GM21825 (cell line): ENCODE results near the gene ULBP2.
"Not testable (repeated sequence)": the region's sequence is repeated elsewhere in the genome, so short reads cannot be mapped to it uniquely, and the experiment has no call there.

Experiments
- ATAC-seq: cut with Tn5 transposase; IDR thresholded peaks from one replicate; pipeline ENCODE4 v1.9.1; 2021; ENCODE audit warnings: mild to moderate bottlenecking, moderate library complexity; ENCODE audit not compliant: unreplicated experiment

ULBP2 gene

DNA sequence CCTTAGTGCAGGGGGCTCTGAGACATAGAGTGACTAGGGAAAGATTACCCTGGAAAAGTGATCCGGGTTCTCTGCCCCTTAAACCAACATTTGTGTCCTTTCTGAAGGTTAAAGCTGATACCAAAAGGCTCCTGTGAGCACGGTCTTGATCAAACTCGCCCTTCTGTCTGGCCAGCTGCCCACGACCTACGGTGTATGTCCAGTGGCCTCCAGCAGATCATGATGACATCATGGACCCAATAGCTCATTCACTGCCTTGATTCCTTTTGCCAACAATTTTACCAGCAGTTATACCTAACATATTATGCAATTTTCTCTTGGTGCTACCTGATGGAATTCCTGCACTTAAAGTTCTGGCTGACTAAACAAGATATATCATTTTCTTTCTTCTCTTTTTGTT, 6.8 kb downstream of the ULBP2 start:
- ATAC-seq = no peak

DNA sequence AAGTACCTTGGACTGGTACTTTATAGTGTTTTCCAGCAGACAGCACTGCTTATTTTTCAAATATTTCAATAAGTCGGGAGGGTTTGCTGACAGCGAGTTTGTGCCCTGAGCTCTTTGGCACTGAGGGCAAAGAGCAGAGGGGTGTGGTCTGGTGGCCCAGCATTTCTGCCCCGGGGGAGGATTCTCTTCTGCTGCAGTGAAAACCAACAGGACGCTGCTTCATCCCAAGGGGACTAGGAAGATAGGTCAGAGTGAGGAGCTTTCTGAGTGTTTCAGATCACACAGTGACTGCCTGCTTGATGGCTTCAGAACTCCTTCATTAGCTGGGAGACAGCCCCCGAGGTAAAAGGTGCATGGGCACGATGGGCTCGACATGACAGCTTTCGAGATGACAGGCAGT, 8.6 kb downstream of the ULBP2 start:
- ATAC-seq = no peak

DNA sequence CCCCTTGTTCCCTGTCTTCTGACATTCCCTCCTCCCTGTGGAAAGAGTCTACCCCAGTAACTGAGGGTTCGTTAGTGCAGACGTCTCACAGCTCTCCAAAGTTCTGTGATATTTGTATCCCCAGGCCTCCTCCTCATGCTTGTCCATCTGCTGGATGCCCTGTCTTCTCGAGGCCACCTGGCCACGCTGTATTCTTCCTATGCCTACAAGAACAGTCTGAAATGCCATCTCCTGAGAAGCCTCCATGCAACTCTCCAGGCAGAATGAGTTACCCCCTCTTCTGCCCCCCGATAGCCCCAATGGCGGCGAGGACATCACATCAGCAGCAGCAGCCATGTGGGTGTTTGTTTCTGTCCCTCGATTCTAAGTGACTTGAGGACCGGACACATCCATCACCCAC, 9.3 kb downstream of the ULBP2 start:
- ATAC-seq = no peak

DNA sequence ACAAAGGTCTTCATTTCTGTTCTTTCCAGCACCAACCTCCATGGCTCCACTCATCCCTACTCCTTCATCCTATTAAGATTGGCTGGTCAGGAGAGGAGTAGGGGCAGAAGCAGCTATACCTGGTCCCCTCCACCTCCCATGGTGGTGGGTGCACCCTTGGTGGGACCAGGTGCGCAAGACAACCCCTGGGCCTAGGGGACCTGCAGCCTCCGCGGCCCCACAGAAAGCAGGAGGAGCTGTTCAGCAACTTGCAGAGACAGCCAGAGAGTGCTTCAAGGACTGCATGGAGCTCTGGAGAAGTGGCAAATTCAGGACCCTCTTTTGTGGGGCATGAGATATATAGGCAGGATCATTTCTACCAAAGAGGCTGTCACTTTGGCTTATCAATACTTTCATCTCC, 9.8 kb downstream of the ULBP2 start:
- ATAC-seq = no peak

DNA sequence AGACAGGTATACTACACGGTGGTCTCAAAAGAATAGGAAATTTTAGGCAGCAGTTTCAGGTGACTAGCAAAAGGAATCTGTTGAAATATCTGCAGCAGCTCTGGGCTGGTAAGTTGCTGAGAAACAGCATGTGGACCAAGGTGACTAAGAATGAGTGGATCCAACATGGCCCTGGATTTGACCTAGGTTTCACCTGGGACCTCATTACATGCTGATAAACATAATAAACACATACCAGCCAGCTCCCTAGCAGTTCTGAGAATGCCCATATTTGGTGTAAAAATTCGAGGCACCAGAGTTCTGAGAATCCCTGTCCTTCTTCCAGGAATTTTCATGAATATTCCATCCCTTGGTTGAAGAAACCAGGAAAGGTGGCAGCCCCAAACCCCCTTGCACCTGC, 11.6 kb downstream of the ULBP2 start:
- ATAC-seq = not testable (repeated sequence)

DNA sequence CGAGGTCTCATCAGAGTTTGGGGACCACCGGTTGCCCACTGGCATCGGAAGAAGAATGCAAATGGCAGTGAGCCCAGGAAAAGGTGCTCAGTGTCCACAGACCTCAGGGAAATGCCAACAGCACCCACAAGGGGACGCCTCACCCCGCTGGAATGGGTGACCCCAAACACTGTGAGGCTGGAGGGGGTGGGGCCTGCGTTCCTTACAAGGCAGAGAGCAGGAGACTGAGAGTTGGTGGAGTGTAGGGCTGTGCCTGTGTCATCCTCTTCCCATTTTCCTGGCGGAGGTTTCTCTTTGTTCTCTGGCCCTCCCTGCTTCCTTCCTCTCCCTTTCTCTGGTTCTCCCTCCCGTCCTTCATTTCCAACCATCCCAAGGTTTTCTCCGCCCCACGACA, 12.1 kb downstream of the ULBP2 start:
- ATAC-seq = not testable (repeated sequence)

DNA sequence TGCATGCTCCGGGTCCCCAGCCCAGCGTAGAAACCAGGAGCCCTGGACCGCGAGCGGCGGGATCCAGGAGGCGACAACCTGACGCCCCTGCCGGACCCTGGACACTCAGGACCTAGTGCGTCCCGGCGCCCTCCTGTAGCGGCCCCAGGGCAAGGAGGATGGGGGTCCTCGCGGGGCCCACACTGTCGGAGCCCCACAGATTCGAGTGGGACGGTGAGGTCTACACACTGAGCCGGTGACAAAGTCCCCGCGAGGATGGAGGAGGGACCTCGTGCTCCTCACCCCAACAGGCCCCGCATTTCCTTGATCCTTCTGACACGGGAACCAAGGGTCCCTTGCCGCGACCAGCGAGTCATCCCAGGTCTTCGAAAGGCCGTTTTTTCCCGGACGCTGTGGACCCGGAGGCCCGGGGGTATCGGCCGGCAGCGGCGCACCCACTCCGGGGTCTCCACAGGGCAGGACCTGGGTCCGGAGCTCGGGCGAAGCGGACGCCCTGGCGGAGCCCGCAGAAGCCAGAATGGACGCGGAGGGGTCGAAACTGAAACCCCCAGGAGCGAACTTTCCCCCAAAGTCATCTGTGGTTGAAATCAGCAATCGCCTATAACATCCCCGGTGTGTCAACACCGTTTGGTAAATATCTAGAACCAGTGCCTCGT, 12.6 kb downstream of the ULBP2 start:
- not testable (repeated sequence) for ATAC-seq

DNA sequence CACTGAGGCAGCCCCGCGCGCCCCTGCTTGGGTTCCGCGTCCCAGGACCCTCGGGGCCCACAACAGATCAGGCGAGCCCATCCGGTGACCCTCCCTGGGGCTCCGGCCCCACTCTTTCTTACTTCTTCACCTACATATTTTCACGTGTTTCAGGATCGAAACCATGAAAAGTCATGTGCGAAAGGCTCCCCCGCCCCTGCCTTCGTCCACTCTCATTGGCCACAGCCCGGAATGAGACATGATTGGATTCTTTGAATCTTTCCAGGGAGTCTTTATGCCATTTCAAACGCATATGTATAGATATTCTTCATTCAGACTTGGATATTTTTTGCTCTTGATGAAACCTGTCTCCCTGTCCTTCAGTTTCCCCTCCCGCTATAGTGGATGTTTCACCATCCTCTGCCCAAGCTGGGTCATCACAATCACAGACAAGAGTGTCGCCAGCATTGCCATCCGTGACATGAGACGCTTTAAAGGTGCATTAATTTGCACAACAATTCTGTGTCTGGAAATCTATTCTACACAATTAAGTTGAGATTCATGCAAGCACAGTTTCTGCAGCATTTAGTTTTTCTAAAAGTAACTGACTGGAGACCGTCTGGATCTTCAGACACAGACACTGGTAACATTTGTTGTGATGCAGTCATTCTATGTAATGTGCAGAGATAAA, 13.3 kb downstream of the ULBP2 start:
- ATAC-seq = not testable (repeated sequence)

DNA sequence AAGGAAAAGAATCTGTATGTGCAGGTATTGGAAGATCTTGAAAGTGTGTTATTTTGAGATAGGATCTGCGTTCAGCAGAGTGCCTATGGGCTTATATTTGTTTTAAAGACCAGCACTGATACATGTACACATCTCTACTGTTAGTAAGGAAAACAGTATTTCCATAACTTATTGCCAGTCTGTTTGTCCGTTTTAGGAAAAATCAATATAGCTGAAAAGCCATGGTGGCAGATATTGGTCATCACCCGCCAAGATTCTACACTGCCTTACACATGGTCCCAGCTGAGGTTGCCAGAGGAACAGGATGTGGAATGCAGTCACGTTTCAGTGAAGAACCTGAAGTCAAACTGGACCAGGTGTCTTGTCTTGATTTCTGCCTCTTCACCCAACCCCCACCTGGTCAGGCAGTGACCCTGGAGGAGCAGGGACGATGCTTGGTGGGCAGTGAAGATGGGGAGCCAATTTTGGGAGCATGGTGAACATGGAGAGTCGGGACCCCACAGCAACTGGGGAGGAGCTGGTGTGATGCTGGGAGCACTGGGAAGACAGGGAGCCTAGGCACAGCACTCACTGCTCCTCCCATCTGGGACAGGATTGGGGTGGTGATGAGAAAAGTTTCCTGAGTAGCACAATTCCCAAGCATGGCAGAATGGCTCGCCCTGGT, 14.0 kb downstream of the ULBP2 start:
- not testable (repeated sequence) for ATAC-seq

DNA sequence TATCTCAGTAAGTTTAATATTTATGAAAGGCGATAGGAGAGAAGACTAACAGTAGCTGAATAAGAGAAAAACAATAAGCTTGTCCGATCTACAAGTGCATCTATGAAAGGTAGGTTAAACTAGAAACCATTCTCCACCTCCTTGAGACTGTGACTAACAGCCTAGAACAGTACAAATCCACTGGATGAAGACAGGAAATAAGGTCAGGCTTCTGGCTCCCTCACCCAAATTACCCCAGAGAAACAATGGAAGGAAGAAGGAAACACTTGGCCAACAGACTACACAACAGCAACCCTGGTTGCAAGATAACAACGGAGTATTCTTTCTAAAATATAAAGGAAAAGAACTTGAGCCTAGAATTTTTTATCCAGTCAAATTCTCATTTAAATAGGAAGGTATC, 16.3 kb downstream of the ULBP2 start:
- not testable (repeated sequence) for ATAC-seq

DNA sequence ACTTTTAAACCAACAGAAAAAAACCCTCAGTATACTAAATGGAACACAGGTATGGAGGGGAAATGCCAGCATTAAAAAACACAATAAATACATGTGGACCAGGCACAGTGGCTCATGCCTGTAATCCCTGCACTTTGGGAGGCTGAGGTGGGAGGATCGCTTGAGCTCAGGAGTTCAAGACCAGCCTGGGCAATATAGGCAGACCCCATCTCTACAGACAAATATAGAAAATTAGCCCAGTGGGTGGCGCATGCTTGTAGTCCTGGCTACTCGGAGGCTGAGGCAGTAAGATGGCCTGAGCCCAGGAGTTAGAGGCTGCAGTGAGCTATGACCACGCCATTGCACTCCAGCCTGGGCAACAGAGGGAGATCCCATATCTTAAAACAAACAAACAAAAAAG, 18.0 kb downstream of the ULBP2 start:
- not testable (repeated sequence) for ATAC-seq

DNA sequence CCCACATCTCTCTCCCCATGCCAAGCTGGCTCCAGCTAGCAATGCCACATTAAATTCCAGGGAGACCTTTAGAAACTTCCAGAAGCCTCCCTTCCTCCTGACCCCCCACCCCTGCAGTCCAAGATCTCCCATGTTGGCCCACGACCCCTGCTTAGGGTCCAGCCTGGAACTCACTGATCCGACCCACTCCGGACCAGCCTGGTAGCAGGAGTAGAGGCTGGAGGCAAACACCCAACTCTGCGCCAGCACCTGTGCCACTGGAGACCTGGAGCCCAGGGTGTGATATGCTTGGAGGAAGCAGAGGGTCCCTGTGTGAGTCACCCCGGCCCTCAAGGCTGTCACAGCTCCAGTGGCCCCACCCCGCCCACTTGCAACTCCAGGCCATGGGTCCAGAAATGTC, 18.7 kb downstream of the ULBP2 start:
- ATAC-seq = no peak

DNA sequence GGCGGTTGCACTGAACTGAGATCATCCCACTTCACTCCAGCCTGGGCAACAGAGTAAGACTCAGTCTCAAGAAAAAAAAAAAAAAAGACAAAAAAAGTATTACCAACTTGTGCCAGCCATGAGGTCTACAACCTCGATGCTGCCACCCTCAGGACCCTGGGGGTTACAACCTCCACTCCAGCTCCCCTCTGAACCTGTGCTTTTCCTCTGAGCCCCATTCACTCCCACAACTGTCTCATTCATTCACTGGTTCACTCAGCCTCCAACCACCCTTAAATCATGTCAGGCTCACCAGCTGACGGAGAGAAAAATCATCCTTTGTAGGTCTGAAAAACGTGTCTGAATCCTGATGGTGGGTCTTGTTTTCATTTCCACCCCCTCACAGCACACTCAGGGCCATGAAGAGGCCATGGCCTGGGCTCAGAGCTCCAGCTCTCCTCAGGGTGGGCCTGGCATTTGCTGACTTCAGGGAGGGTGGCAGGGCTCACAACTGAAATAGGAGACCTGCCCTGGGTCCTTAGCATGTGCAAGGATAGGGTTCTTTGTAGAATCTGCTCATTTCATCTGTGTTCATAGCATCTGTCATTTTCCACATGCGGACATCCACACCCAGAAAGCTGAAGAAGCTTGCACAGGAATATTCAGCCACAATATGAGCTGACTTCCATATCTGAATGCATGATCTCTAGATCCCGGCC, 20.1 kb downstream of the ULBP2 start:
- no peak for ATAC-seq

DNA sequence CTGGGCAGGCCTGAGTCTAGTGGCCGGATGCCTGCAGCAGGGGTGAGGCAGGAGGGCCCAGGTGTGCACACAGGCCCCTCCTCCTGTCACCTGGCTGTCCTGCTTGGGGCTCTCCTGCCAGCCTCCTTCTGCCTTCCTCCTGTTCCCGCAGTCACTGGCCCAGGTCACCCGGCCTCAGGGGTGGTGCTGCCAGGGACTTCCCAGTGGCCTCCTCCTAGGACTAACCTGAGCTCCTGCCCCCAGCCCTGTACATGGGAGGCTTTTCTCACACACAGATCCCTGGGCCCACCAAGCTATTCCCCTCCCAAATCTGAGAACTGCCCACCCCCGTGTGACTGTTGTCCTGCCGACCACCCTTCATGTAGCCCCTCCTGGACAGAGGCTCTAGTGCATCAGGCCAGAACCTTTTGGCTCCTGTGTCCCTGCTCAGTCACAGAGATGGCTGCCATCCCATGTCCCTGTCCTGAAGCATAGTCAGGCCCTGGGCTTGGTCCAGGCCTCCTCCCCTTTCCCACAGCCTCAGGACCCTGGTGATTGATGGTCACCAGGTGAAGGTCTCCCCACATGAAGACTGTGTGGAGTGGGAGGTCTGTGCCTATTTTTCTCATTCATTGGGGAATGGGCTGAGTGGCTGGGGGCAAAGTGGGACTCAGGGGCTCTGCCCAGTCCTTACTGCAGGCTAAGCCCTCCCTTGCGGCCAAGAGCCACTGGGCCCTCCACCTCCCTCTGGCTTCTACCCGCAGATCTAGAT, 20.8 kb downstream of the ULBP2 start:
- no peak for ATAC-seq

DNA sequence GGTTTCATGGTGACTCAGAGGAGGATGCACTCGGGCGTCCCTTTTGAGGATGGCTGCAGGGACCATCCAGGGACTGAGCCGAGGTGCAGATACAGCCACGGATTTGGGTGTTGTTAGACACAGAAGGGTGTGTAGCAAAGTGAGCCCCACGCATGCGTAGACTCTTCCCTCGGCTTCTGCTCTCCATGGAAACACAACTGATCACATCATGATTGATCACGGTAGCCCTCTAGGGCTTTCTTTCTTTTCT, 21.3 kb downstream of the ULBP2 start:
- ATAC-seq = no peak

DNA sequence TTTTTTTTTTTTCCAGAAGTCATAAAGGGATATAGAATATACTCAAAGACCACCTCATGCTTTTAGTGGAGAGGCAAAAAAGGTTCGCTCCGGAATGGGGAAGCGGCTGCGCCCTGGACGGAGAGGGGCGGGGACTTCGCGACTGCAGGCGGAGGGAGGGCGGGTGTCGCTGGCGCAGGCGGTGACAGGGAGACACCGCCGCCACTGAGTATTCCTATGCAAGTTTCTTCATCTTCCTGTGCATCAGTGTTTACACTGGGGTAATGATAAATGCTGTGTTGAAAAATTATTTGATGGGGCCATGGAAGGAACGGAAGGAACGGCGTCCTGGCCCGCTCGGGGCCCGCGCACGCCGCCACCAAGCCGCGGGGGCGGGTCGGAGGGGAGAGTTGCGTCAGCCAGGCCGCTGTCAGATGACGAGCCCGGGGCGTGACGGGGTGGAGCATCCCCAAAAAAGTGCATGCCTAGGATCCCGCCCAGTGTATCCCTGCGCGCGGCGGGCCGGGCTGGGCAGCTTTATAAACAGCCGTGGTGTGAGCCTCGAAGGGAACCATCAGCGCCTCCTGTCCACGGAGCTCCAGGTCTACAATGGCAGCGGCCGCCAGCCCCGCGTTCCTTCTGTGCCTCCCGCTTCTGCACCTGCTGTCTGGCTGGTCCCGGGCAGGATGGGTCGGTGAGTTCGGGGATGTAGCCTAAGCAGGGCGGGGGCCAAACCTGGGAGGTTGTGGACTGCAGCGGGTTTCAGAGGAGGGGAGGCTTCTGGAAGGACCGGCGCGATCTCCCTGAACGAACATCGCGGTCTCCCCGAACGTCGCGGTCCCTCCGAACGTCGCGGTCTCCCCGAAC, 21.9 kb downstream of the ULBP2 start, which contains the start of gene ULBP1:
TSS of gene ULBP1 (plus strand) at position 482 of the 846 bp plus-strand sequence. CDS start at position 589, 107 bp downstream.
- ATAC-seq = no peak

DNA sequence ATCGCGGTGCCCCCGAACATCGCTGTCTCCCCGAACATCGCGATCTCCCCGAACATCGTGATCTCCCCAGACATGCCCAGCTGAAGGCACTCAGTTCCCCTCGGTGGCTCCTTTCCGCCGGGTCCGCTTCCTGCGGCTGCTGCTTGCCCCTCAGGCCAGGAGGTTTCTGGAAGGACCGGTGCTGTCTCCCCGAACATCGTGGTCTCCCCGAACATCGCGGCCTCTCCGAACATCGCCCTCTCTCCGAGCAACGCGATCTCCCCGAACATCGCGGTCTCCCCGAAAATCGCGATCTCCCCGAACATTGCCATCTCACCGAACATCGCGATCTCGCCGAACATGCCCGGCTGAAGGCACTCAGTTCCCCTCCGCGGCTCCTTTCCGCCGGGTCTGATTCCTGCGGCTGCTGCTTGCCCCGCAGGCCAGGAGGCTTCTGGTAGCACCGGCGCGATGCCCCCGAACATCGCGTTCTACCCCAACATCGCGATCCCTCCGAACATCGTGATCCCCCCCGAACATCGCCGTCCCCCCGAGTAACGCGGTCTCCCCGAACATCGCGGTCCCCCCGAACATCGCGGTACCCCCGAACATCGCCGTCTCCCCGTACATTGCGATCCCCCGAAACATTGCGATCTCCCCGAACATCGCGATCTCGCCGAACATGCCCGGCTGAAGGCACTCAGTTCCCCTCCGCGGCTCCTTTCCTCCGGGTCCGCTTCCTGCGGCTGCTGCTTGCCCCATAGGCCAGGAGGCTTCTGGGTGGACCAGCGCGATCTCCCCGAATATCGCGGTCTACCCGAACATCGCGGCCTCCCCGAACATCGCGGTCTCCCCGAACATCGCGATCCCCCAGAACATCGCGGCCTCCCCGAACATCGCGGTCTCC, 22.7 kb downstream of the ULBP2 start:
- no peak for ATAC-seq

DNA sequence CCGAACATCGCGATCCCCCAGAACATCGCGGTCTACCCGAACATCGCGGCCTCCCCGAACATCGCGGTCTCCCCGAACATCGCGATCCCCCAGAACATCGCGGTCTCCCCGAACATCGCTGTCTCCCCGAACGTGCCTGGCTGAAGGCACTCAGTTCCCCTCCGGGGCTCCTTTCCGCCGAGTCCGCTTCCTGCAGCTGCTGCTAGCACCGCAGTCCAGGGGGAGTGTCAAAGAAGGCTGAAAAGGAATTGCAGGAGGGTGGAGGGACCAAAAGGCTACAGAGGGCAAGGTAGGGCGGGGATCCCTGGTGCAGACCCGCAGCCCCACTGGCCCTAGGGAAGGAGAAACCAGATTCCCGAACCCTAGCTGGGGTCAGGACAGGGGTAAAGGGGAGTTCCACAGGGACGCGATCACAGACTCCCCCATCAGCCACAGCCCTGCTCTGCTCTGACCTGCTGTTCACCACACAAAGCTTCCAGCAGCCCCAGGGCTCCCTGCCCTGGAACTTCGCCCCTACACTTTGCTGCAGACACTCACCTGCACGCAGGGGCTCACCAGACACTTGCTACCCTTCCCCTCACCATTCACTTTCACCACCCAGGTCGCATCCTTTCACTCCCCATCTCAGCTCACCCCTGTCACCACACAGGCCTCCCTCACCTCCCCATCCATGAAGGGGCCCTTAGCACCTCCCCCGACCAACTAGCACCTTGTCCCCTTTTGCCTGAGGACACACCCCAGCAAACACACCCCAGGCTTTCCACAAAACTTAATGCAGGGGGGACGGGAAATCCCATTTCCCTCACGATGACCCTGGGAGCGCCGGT, 23.6 kb downstream of the ULBP2 start:
- ATAC-seq = no peak
